Epidermal melanocyte (primary cell): Measurements from ENCODE around the gene CASP6.
"Not testable (repeated sequence)": the region's sequence is repeated elsewhere in the genome, so short reads cannot be mapped to it uniquely, and the experiment has no call there.

ENCODE experiments used
- DNase-seq: peaks from one replicate; pipeline ENCODE4 v3.0.0; 2011; ENCODE audit warnings: low spot score; ENCODE audit not compliant: insufficient read length

CASP6 gene

DNA sequence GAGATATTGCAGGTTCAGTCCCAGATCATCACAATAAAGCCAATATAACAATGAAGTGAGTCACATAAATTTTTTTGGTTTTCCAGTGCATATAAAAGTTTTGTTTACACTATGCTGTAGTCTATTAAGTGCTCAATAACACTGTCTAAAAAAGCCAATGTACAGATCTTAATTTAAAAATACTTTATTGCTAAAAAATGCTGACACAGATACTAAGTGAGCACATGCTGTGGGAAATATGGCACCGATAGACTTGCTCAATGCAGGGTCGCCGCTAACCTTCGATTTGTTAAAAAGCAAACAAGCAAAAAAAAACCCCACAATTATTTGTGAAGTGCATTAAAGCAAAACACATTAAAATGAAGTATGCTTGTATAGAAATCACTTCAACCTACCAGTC lies 16.4 kb upstream of the CASP6 start:
- no peak for DNase-seq

GRCh38 chr4:109718759-109719158 lies 15.5 kb upstream of the CASP6 start:
- no peak for DNase-seq

GRCh38 chr4:109713500-109713899 lies 10.3 kb upstream of the CASP6 start:
- no peak for DNase-seq

DNA sequence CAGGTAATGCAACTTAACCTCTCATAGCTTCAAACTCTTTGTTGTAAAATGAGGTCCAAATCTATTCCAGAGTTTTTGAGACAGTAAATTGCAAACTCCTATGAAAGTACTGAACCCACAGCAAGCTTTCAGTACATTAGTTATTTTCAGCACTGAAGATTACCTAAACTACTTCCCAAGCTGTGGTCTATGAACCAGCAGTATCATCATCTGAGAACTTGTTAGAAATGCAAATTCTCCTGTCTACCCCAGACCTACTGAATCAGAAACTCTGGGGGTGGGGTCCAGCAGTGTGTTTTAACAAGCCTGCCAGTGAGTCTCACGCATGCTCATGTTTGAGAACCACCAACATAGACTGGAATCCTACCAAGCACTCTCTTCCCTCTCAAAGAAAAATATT lies 5.7 kb upstream of the CASP6 start:
- no peak for DNase-seq

DNA sequence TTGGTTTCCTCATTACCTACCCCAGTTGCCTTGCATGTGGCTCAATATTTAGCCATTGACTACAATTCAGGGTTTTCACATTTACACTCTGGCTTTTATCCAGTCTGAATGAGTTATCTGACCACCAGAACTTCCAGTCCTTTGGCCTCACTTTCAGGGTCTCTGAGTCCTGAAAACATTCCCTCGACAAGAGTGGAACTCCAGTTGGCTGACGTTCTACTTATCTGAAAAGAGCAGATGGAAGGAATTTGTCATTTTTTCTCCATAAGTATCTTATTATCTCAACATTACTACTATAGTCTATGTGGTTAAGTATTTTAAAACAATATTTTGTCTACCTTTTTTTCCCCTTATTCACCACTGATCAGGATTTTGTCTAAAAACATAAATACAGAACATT lies 5.2 kb upstream of the CASP6 start:
- no peak for DNase-seq

GRCh38 chr4:109703664-109704361 lies 568 bp upstream of the CASP6 start:
- peak; percentile 25 for DNase-seq

- no peak for DNase-seq
Observed at GRCh38 chr4:109701566-109702410, 1.5 kb downstream of the CASP6 start.

DNA sequence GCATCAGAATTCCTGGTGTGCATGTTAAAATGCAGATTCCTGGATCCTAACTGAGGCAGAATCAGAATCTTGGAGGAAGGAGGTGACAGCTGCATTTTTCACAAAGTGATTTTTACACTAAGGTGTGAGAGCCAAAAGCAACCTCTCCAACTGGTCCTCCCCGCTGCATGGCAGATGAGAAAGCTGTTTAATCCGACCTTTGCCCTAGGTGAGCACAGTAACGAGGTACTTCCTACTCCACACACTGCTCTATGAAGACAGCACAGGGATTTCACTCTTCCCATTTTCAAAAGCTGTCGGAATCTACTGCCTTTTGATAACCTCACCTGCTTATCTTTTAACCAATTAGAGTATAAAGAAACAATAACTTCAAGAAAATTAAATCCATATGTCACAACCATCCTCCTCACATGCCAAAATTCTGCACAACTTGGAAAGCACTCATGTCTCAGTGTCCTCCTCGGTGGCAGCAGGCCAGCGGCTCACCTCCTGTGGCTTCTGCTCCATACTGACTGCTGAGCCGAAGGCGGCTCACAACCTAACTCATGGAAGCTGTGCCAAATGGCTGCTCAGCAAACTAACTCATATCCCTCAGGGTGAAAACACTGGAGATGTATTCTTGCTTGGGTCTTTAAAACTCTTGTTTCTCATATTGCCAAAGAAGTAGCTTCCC lies 3.6 kb downstream of the CASP6 start:
- no peak for DNase-seq

- DNase-seq, result no peak
Observed at GRCh38 chr4:109698656-109699055, 4.6 kb downstream of the CASP6 start.

DNA sequence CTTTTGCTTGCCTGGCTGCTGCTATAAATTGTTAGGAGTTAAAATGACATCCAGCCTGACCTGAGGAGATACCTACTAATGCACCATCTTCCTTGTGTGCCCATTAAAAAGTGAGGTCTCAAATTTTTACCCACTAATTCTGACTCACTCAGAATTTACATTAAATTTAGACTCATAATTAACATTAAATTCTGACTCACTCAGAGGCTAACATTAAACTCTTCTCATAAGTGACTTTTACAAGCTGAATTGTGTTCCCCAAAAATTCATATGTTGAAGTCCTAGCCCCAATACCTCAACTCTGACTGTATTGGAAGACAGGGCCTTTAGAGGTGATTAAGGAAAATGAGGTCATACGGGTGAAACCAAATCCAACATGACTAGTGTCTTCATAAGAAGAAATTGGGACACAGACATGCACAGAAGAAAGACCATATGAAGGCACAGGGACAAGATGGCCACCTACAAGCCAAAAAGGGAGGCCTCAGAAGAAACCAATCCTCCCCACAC lies 11.8 kb downstream of the CASP6 start:
- no peak for DNase-seq

GRCh38 chr4:109690690-109691410 lies 12.4 kb downstream of the CASP6 start:
- no peak for DNase-seq

GRCh38 chr4:109684727-109685126 lies 18.5 kb downstream of the CASP6 start:
- DNase-seq, result no peak

- DNase-seq, result no peak
Observed at GRCh38 chr4:109683621-109684253, 19.5 kb downstream of the CASP6 start.

- DNase-seq, result no peak
Observed at GRCh38 chr4:109682875-109683274, 20.4 kb downstream of the CASP6 start.

DNA sequence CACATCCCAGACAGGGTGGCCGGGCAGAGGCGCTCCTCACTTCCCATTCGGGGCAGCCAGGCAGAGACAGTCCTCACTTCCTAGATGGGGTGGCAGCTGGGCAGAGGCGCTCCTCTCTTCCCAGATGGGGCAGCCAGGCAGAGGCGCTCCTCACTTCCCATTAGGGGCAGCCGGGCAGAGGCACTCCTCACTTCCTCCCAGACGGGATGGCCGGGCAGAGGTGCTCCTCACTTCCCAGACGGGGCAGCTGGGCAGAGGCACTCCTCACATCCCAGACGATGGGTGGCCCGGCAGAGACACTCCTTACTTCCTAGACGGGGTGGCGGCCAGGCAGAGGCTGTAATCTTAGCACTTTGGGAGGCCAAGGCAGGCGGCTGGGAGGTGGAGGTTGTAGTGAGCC lies 24.3 kb downstream of the CASP6 start:
- not testable (repeated sequence) for DNase-seq

- DNase-seq, result not testable (repeated sequence)
Observed at GRCh38 chr4:109678472-109678871, 24.8 kb downstream of the CASP6 start.

GRCh38 chr4:109676886-109677285 lies 26.4 kb downstream of the CASP6 start:
- no peak for DNase-seq

DNA sequence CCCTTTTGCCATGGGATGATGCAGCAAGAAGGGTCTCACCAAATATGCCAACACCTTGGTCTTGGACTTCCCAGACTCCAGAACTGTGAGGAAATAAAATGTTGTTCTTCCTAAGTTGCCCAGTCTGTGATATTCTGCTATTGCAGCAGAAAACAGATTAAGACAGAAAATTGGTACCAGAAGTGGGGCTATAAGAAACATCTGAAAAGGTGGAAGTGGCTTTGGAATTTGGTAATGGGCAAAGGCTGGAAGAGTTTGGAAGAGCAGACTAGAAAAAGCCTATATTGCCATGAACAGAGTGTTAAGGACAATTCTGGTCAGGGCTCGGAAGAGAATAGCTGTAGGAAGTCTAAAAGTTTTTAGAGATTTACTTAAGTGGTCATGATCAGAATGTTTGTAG lies 27.4 kb downstream of the CASP6 start:
- no peak for DNase-seq

DNA sequence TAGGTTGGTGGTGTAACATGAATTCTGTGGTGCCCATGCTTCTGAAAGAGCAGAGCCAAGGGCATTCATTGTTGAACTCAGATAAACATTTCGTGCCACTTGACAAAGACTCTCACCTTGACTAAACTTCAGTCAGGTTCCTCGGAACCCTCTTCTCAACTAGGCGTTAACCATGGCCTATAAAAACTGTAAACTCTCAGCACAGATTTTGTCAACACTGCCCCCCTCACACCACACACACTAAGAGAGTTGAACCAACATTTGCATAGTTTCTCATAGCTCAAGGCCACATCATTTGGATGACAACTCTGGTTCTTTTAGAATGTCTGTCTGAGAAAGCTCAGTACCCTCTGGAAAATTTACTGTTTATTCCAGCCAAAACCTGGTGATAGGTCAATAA lies 28.1 kb downstream of the CASP6 start:
- no peak for DNase-seq

GRCh38 chr4:109673303-109673702 lies 29.9 kb downstream of the CASP6 start:
- DNase-seq, result no peak
